Neural progenitor cell (in vitro differentiated cells): ENCODE results near the gene TBC1D17.

ENCODE experiments used
- CTCF ChIP-seq: fragments of 200-600 bp; sonication (generic); IDR thresholded peaks from 2 replicates; pipeline ENCODE4 v1.5.1; 2017; ENCODE audit warnings: antibody characterized with exemption, mild to moderate bottlenecking
- EZH2 ChIP-seq: fragments of 200-600 bp; sonication (generic); IDR thresholded peaks from 2 replicates; pipeline ENCODE4 v1.6.1; 2017; ENCODE audit warnings: antibody characterized with exemption, mild to moderate bottlenecking, moderate library complexity
- EZH2phosphoT487 ChIP-seq: fragments of 200-600 bp; sonication (generic); IDR thresholded peaks from 2 replicates; pipeline ENCODE4 v1.6.1; 2017; ENCODE audit warnings: antibody characterized with exemption

DNA sequence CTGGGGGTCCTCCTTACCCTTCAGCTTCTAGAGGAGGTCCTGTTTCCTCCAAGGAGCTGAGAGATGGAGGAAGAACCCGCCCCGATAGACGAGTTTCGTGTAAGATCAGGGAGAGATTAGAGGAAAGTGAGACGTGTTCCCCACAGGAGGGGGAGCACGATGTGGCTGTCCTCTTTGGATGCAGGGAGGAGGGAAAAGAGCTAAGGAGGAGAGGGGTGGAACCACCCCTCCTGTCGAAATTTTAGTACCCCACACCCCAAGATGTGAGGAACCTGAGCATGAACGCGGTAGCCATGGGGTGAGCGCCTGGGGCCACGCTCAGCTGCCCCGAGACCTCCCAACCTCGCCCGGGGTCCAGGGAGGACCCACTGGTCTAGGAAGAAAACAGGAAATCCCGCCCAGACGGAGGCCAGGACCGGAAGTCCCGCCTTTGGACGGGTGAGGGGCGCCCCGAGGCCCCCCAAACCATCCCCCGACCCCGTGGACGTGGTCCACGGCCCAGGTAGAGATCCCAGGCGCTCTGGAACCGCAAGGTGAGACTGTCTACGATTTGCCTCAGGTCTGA lies 1.6 kb upstream of the TBC1D17 start:
- TF ChIP-seq CTCF (no peak), EZH2phosphoT487 (no peak), EZH2 (no peak)
